H54 (cell line): ENCODE measurements around the gene NR1D1.

Experiments
- DNase-seq: peaks from one replicate; pipeline ENCODE4 v3.0.0; 2011; ENCODE audit warnings: low spot score, mixed read lengths; ENCODE audit not compliant: insufficient read length
- FAIRE-seq: peaks from 3 replicates; lab custom pipeline; 2011; peaks lifted over from hg19 to GRCh38; lab: Jason Lieb, UNC
- POLR2A ChIP-seq: IDR thresholded peaks from 2 replicates; pipeline ENCODE4 v1.6.1; 2011; ENCODE audit warnings: low read depth, mild to moderate bottlenecking, low read length

The NR1D1 gene

DNA sequence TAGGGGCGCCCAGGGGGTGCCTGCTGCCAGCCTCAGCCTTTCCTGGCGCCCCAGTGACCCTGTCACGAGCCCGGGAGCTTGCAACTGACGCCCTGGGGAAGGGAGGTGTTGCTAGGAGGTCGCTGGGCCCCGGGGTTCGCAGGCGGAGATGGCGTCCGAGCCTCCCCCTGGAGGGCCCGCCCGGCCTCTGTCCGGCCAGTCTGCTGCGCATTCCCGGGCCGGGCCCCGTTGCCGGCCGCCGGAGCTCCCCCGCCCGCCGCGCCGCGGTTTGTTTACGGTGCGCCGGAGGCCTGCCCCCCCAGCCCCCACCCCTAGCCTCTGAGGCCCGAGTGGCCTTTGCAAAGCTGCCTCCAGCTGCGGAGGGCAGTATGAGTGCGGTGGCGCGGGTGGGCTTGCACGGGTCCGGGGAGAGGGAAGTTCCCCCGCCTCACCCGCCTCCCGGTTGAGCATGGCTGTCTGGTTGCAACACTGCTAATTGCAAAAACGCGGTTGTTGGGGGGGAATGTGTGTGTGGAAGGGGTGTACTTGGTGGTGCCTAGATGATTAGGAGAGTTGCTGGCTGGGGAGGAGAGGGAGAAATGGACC is 37.1 kb downstream of the NR1D1 start:
- peak; percentile 33; the same call in 1 of the 2 replicates for TF ChIP-seq POLR2A
- FAIRE-seq (no peak), DNase-seq (no peak)

- no peak for FAIRE-seq
- TF ChIP-seq POLR2A = no peak
- no peak for DNase-seq
Measured at GRCh38 chr17:40062329-40063186, 37.8 kb downstream of the NR1D1 start, which contains the start of gene THRA. THRA (plus strand) TSS chr17:40062965; CDS start chr17:40074489, 11,524 bp downstream.

- FAIRE-seq (no peak), DNase-seq (no peak)
- TF ChIP-seq POLR2A = no peak
Measured at GRCh38 chr17:40061609-40062038, 38.8 kb downstream of the NR1D1 start.

DNA sequence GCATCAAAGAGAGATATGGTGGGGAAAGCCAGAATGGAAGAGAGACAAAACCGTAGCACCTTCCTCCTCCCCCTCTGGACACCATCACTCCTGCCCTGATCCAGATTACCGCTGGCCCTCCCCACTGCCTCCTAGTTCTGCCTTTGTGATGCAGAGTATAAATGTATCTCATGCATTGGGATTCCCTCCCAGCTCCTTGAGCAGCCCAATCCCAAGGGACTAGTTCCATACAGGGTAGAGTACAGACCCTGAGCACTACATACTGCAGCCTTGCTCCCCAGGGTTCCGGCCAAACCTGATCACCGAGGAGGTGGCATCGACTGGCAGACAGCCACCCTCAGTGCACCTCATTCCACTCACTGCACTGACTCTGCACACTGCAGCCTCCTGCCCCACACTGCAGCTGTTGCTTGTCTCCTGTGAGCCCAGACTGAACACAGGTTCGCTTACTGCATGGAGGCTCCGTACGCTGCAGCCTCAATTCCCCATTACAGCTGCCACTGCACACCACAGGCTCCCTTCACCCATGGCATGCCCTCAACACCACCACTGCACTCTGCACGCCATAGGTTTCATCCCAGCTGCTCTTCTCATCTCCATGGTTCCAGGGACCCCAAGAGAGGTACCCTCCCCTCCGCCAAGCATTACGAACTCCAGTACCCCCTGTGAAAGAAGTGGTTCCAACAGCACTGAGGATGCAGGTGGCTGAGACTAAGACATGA is 39.3 kb downstream of the NR1D1 start:
- no peak for DNase-seq
- no peak for TF ChIP-seq POLR2A
- FAIRE-seq = no peak

- DNase-seq (no peak), FAIRE-seq (no peak)
- no peak for TF ChIP-seq POLR2A
Measured at GRCh38 chr17:40059729-40060475, 40.5 kb downstream of the NR1D1 start.

DNA sequence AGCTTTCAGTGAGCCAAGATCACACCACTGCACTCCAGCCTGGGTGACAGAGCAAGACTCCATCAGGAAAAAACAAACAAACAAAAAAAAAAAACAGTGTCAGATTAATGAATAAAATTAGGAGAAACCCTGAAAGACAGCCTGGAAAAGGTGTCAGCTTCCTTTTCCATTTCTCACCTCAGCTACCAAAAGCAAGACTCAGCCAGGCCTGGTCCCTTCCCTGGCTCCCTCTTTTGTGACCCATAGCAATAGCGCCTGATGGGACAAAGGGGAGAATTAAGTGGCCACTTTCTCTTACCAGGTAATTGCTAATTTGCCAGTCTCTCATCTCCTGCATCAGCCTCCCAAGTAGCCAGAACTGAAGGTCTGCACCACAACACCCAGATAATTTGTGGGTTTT is 41.5 kb downstream of the NR1D1 start:
- FAIRE-seq (no peak), DNase-seq (no peak)
- TF ChIP-seq POLR2A = no peak

DNA sequence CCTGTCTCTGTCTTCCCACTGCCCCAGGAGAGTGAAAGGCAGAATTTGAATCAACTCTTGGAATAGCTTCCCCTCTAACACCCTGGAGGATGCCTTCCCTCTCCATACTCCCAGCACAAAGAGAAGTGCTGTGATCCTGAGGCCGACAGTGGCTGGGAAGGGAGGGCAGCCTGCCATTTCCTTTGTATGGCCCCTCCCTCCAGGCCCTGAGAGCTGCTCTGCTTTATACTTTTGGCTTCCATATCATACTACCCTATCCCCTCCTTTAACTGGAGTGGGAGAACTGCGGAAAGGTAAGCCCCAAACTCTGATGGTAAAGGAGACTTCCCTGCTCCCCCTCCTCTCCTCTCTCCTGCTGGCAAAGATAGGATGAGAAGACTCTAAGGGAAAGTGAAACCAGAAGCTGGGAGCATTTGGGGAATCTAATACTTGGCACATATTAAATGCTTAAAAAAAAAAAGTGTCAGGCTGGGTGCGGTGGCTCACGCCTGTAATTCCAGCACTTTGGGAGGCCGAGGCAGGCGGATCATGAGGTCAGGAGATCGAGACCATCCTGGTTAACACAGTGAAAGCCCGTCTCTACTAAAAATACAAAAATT is 42.1 kb downstream of the NR1D1 start:
- TF ChIP-seq POLR2A = no peak
- DNase-seq (no peak), FAIRE-seq (no peak)

DNA sequence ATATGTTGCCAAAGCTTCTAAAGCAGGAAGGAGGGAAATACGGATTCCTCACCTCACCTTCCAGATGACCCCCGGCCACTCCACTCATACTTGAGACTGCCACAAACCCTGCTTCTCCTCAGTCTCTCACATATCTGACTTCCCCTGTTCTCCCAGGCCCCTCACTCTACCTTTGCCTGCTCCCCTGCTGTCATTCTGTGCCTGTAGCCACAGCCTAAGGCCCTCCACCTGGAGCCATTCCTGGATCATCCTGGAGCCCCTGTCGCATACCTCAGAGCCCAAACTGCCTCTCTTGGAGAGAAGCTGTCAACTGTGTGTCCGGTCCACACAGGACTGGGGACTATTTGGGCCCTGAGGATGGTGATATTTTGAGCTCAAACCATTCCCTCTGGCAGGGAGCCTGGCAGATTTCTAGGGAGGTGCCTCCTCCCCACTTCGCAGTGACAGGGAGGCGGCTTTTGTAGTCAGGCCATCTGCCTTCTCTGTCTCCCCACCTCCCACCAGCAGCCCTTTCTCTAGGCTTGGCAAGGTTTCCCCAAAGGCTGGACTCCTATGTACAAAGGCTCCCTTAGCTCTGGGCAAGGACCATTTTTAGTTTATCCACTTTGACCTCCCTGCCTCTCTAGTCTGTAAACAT is 43.9 kb downstream of the NR1D1 start:
- DNase-seq (no peak), FAIRE-seq (no peak)
- TF ChIP-seq POLR2A = no peak
